Activated naive CD8-positive, alpha-beta T cell treated with anti-CD3 and anti-CD28 coated beads, Interleukin-2, amount 50 U/mL, for 24 hours (primary cell): ENCODE data around the gene PLCH1.

Experiments
- ATAC-seq: fragments of 150-1000 bp; cut with Tn5 transposase; one replicate; pipeline ENCODE4 v1.10.0; 2021
- DNase-seq: peaks from one replicate; pipeline ENCODE4 v3.0.0; 2021
- H3K27ac Mint-ChIP-seq: one replicate; pipeline ENCODE4 v1.8.0; 2021; ENCODE audit warnings: mild to moderate bottlenecking, mixed read lengths
- H3K27me3 Mint-ChIP-seq: one replicate; pipeline ENCODE4 v1.8.0; 2021; ENCODE audit warnings: mixed read lengths
- H3K36me3 Mint-ChIP-seq: one replicate; pipeline ENCODE4 v1.8.0; 2021; ENCODE audit warnings: low read depth, mixed read lengths
- H3K4me1 Mint-ChIP-seq: one replicate; pipeline ENCODE4 v1.8.0; 2021; ENCODE audit warnings: mixed read lengths
- H3K4me3 Mint-ChIP-seq: one replicate; pipeline ENCODE4 v1.8.0; 2021; ENCODE audit warnings: mild to moderate bottlenecking, moderate library complexity, mixed read lengths
- H3K9me3 Mint-ChIP-seq: one replicate; pipeline ENCODE4 v1.8.0; 2021; ENCODE audit warnings: mixed read lengths

PLCH1 gene

DNA sequence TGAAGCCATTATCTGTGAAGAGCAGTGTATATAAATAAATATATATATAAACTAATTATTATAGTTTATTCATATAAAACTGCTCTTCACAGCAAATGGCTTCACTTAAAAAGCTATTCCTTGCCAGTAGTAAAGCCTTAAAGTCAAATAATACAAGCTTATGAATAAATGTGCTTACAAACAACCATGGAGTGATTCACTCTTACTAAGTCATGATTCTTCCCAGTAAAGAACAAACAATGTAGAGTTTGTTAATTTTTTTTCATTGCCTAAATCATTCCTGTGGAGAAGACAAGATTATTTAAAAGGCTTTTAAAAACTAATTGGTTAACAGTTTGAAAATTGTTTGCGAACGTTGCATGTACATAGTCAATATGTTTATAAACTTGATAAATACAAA, 140.7 kb downstream of the PLCH1 start:
- Mint-ChIP-seq H3K27me3 (peaks cover 1% of the 10 kb centered on the region), H3K9me3 (peaks cover 4% of the 10 kb centered on the region)
- ATAC-seq: no peak

DNA sequence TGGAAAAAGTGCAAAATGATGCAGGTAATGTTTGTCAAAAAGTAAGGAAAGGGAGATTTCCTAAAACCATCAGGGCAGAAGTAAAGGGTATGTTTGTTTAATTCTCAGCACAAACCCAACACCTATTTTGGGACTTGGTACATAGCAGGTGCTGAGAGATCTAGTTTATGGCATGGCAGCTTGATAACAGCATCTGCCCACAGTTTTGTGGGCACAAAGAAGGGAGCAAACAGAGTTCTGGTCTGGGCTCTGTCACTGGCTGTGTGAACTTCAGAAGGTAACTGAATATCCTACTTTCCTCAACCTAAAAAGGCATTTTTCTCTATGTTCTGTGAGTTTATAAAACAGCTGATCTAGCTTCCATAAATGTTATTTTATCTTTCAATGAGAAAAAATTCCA, 141.6 kb downstream of the PLCH1 start:
- Mint-ChIP-seq H3K27ac (no peak overlapping the region), H3K4me1 (no peaks in the 10 kb centered on the region), H3K4me3 (no peak overlapping the region), H3K9me3 (no peaks in the 10 kb centered on the region), H3K36me3 (no peaks in the 10 kb centered on the region), H3K27me3 (peaks cover 1% of the 10 kb centered on the region)
- no peak for ATAC-seq
- DNase-seq: no peak

More for the DNA sequence above, 140.7 kb downstream of the PLCH1 start:
- Mint-ChIP-seq H3K27ac (no peak overlapping the region), H3K4me1 (no peaks in the 10 kb centered on the region), H3K4me3 (no peak overlapping the region), H3K36me3 (no peaks in the 10 kb centered on the region)
- DNase-seq: no peak

DNA sequence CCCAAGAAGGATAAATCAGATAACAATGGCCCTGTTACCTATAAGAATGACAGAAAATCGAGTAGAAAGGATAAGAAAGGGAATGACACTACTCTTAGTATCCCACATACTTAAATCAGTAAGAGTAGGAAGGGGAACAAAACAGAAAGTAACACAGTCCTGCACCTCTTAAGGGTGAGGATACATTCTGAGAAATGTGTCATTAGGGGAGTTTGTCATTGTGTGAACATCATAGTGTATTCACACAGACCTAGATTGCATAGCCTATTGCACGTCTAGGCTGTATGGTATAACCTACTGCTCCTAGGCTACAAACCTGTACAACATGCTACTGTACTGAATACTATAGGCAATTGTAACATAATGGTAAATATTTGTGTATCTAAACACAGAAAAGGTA, 142.6 kb downstream of the PLCH1 start:
- Mint-ChIP-seq H3K4me3 (no peak overlapping the region), H3K27ac (no peak overlapping the region), H3K27me3 (peaks cover 1% of the 10 kb centered on the region), H3K36me3 (no peaks in the 10 kb centered on the region), H3K4me1 (no peaks in the 10 kb centered on the region), H3K9me3 (no peaks in the 10 kb centered on the region)
- peak; percentile 49 for ATAC-seq
- no peak for DNase-seq

DNA sequence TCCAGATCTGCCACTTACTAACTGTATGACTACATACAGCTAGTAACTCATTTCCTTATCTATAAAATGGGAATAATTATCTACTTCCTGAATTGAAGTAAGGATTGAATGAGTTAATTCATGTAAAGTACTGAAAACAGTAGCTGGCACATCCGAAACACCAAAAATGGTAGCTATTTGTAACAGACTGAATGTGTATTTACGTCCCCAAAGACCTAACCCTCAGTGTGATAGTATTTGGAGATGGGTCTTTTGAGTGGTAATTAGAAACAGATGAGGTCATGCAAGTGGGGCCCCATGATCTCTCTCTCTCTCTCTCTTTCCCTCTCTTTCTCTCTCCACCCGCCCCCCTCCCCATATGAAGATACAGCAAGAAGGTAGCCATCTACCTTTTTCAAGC, 146.2 kb downstream of the PLCH1 start:
- ATAC-seq (no peak), DNase-seq (no peak)
- H3K36me3 Mint-ChIP-seq: no peaks in the 10 kb centered on the region
- H3K4me1 Mint-ChIP-seq: no peaks in the 10 kb centered on the region
- H3K4me3 Mint-ChIP-seq: no peak overlapping the region
- H3K27ac Mint-ChIP-seq: no peak overlapping the region
- no peaks in the 10 kb centered on the region for H3K27me3 Mint-ChIP-seq
- H3K9me3 Mint-ChIP-seq: no peaks in the 10 kb centered on the region

DNA sequence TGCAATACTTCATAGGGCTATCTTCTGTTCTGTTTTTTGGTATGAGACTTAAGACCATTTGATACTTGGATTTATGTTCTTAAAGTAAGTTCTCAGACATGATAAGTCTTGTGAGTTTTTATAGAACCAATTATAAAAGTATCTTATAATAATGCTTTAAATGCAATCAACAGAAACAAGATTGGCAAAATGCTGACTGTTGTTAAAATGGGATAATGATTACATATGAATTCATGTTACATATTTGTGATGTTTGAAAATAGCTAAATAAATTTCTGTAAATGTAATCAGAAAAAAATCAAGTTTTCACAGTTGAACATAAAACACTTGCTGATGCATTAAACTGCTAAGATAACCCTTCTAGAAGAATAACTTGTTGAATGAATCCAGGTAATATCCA, 148.3 kb downstream of the PLCH1 start:
- no peak for ATAC-seq
- no peaks in the 10 kb centered on the region for H3K4me1 Mint-ChIP-seq
- H3K36me3 Mint-ChIP-seq: no peaks in the 10 kb centered on the region
- no peak overlapping the region for H3K4me3 Mint-ChIP-seq
- DNase-seq: no peak
- H3K27me3 Mint-ChIP-seq: no peaks in the 10 kb centered on the region
- no peaks in the 10 kb centered on the region for H3K9me3 Mint-ChIP-seq
- no peak overlapping the region for H3K27ac Mint-ChIP-seq

DNA sequence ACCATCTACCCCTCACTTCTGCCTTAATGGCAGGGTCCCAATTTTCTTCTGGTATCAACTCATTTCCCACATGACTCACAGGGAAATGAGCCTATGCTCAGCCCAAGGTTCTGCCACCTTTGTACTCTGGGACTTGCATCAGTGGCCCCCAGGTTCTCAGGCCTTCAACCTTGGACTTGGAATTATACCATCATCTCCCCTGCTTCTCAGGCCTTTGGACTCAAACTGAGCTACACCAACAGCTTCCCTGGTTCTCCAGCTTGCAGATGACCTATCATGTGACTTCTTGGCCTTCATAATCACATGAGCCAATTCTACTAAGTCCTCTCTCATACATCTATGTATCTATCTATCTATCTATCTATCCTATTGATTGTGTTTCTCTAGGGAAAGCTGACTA, 149.5 kb downstream of the PLCH1 start:
- DNase-seq: no peak

DNA sequence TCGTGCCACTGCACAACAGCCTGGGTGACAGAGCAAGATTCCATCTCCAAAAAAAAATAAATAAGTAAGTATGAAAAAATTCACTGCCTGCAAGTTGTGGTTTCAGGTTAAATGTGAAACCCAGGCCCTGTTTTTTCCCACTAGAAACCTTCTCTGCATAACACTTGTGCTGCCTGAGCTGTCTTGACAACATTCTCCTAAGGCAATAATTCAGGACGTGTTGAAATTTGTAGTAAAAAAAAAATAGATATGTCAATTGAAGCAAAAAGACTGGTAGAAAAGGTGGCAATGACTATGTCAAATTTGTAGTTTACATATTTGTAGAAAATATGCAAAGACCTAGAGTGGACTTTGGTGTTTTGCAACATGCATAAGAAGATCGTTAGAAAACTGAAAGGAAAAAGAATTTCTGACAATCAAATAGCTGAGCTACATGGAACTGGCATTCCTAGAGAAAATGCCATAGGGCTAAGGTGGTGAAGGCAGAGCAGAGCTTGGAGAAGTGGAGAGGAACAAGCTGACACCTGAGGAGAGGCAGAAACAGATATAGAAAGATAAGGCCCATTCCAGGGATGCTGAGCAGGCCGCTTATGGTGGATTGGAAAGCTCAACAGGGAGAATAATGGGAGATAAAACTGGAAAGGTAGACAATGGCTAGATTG, 150.2 kb downstream of the PLCH1 start:
- H3K27ac Mint-ChIP-seq: no peak overlapping the region

More for the DNA sequence above, 149.5 kb downstream of the PLCH1 start:
- no peaks in the 10 kb centered on the region for H3K4me1 Mint-ChIP-seq
- no peaks in the 10 kb centered on the region for H3K36me3 Mint-ChIP-seq
- no peaks in the 10 kb centered on the region for H3K27me3 Mint-ChIP-seq
- no peaks in the 10 kb centered on the region for H3K9me3 Mint-ChIP-seq
- no peak overlapping the region for H3K4me3 Mint-ChIP-seq
- ATAC-seq: no peak
- no peak overlapping the region for H3K27ac Mint-ChIP-seq

DNA sequence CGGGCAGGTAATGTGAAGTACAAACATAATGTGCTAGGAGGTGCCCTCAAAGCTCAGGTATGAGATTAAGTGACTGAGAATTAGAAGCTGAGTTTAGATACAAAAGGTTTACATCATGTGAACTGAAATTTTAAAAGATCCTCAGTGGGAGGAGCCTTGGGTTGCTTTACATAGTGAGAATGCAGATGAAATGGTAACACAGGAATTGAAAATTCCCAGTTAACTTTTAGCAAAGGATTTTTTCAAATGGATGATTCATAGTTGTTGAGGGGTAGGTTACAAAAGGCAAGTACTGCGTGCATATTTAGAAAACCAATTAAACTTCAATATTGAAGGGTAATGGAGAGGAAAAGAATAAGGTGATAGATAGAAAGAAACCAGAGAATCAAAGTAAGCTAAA, 157.3 kb downstream of the PLCH1 start:
- Mint-ChIP-seq H3K9me3 (no peaks in the 10 kb centered on the region), H3K27ac (no peak overlapping the region), H3K4me3 (no peak overlapping the region), H3K4me1 (no peaks in the 10 kb centered on the region), H3K36me3 (no peaks in the 10 kb centered on the region), H3K27me3 (no peaks in the 10 kb centered on the region)
- DNase-seq (no peak), ATAC-seq (no peak)

More for the DNA sequence above, 150.2 kb downstream of the PLCH1 start:
- no peaks in the 10 kb centered on the region for H3K27me3 Mint-ChIP-seq
- H3K9me3 Mint-ChIP-seq: no peaks in the 10 kb centered on the region
- DNase-seq (no peak), ATAC-seq (no peak)
- H3K36me3 Mint-ChIP-seq: no peaks in the 10 kb centered on the region
- no peak overlapping the region for H3K4me3 Mint-ChIP-seq
- H3K4me1 Mint-ChIP-seq: no peaks in the 10 kb centered on the region

DNA sequence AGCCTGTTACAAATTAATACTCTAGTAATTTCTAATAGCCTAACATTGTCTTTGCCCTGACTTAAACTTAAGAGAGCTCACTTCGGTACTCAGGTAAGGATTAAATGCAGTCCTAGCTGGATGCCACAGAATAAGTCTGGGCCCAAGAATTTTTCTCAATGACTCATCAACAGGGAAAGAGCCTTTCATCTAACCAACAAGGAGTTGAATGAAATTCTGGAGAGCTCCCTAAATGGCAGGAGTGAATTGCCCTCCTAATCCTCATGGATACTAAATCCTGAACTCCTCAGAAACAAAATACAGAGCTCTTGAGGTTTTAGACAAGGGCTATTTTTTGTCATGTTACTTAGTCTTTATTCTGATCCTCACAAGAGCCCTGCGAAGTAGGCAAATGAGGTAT, 159.5 kb downstream of the PLCH1 start:
- peaks cover 2% of the 10 kb centered on the region for H3K27me3 Mint-ChIP-seq
- H3K4me1 Mint-ChIP-seq: peaks cover 4% of the 10 kb centered on the region
- ATAC-seq: no peak
- no peak for DNase-seq
- no peak overlapping the region for H3K27ac Mint-ChIP-seq
- H3K4me3 Mint-ChIP-seq: no peak overlapping the region
- no peaks in the 10 kb centered on the region for H3K36me3 Mint-ChIP-seq
- H3K9me3 Mint-ChIP-seq: no peaks in the 10 kb centered on the region

DNA sequence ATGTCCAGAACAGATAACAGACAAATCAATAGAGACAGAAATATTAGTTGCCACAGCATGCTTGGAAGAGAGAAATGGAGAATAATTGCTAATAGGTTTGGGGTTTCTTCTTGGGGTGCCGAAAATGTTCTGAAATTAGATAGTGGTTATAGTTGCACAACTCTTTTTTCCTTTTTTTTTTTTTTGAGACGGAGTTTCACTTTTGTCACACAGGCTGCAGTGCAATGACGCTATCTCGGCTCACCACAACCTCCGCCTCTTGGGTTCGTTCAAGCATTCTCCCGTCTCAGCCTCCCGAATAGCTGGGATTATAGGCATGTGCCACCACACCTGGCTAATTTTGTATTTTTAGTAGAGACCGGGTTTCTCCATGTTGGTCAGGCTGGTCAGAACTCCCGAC, 163.3 kb downstream of the PLCH1 start:
- no peak for ATAC-seq
- Mint-ChIP-seq H3K4me1 (peaks cover 4% of the 10 kb centered on the region), H3K27ac (no peak overlapping the region), H3K9me3 (no peaks in the 10 kb centered on the region), H3K36me3 (no peaks in the 10 kb centered on the region), H3K4me3 (no peak overlapping the region), H3K27me3 (peaks cover 4% of the 10 kb centered on the region)
- no peak for DNase-seq

DNA sequence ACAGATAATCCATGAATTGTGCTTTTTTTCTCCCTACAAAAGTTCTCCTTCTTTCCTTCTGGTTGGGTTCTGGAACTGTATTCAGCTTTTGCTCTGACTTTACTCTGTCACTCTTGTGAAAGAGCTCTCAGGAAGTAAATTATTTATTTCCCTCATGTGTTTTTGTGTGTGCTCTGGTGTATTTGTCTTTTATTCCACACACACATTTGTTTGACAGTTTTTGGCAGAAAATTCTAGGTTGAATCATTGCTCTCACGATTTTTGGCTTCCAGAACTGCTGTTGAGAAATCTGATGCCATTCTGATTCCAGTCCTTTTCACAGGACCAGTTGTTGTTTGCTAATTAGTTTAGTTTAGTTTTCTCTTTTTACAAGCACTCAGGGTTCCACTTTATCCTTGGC, 172.8 kb downstream of the PLCH1 start:
- Mint-ChIP-seq H3K36me3 (no peaks in the 10 kb centered on the region), H3K27ac (no peak overlapping the region), H3K4me1 (no peaks in the 10 kb centered on the region), H3K27me3 (no peaks in the 10 kb centered on the region), H3K9me3 (no peaks in the 10 kb centered on the region), H3K4me3 (no peak overlapping the region)
- DNase-seq (no peak), ATAC-seq (no peak)

DNA sequence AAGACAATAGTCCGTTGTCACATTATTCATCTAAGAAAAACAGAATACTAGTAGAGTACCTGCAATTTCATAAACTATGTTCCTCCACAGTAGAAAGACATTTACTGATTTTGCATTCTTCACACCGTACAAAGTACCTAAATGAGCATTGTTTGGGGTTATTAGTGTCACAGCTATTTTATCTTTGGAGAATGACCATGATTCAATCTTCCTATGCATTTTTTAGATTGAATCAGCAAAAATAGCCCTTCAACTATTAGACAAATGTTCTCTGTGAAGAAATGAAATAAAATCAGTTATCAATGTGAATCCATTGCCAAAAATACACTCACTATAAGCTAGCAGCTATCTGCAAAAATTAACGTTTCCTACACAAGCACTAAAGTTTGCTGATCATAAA, 176.6 kb downstream of the PLCH1 start:
- DNase-seq (no peak), ATAC-seq (no peak)
- no peaks in the 10 kb centered on the region for H3K27me3 Mint-ChIP-seq
- no peak overlapping the region for H3K27ac Mint-ChIP-seq
- H3K4me1 Mint-ChIP-seq: no peaks in the 10 kb centered on the region
- no peaks in the 10 kb centered on the region for H3K9me3 Mint-ChIP-seq
- H3K4me3 Mint-ChIP-seq: no peak overlapping the region
- no peaks in the 10 kb centered on the region for H3K36me3 Mint-ChIP-seq

DNA sequence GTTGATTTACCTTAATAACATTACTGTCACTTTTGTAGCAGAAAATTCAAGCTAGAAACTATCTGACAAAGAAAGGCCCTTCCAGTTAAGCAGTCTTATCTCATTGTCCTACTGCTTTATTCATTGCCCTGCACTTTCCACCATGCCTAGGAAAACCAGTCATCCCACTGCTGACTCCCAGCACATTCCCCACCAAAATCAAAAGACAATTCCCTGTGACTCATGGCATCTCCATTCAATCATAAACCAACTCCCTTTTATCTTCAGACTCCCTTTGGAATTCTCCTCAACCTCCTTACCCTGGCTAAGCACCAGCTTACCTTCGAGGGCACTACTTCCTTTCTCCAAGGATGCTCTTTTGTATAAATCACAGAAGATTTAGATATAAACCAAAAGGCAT, 184.3 kb downstream of the PLCH1 start:
- DNase-seq (no peak), ATAC-seq (no peak)
- H3K4me3 Mint-ChIP-seq: no peak overlapping the region
- no peaks in the 10 kb centered on the region for H3K9me3 Mint-ChIP-seq
- H3K36me3 Mint-ChIP-seq: no peaks in the 10 kb centered on the region
- H3K27ac Mint-ChIP-seq: no peak overlapping the region
- peaks cover under 1% of the 10 kb centered on the region for H3K4me1 Mint-ChIP-seq
- no peaks in the 10 kb centered on the region for H3K27me3 Mint-ChIP-seq

DNA sequence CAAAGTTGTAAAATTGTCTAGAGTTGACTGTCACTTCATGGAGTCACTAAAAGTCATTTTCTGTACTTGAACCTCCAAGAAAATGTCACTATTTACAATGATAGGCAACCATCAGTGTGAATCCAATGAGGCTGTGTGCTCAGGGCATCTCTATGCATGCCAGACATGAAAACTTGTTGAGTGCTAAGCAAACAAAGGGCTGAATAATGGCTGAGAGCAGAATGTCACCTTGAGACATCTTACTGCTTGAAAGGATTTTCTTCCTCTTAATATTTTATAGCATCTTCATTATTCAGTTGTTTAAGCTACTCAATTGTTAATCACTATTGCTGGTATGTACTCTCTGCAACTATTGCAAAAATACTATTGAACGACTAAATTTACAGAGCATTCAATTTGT, 184.7 kb downstream of the PLCH1 start:
- DNase-seq: no peak
- ATAC-seq: no peak
- H3K9me3 Mint-ChIP-seq: no peaks in the 10 kb centered on the region
- peaks cover 6% of the 10 kb centered on the region for H3K4me1 Mint-ChIP-seq
- H3K27me3 Mint-ChIP-seq: no peaks in the 10 kb centered on the region
- no peak overlapping the region for H3K4me3 Mint-ChIP-seq
- no peak overlapping the region for H3K27ac Mint-ChIP-seq
- H3K36me3 Mint-ChIP-seq: no peaks in the 10 kb centered on the region

DNA sequence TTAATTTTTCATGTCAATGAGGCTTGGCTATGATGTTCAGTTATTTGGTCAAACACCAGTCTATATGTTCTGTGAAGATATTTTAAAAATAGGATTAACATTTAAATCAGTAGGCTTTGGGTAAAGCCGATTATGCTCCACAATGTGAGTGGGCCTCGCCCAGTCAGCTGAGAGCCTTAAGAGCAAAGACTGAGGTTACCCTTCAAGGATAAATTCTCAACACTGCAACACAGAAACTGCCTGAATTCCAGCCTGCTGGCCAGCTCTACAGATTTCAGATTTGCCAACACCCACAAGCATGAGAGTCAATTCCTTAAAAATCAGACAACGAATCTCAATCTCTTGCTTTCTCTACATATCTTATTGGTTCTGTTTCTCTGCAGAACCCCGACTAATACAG, 188.3 kb downstream of the PLCH1 start:
- ATAC-seq (no peak), DNase-seq (no peak)
- H3K9me3 Mint-ChIP-seq: no peaks in the 10 kb centered on the region
- H3K27ac Mint-ChIP-seq: no peak overlapping the region
- H3K27me3 Mint-ChIP-seq: no peaks in the 10 kb centered on the region
- H3K4me3 Mint-ChIP-seq: no peak overlapping the region
- H3K4me1 Mint-ChIP-seq: peaks cover 25% of the 10 kb centered on the region
- no peaks in the 10 kb centered on the region for H3K36me3 Mint-ChIP-seq

DNA sequence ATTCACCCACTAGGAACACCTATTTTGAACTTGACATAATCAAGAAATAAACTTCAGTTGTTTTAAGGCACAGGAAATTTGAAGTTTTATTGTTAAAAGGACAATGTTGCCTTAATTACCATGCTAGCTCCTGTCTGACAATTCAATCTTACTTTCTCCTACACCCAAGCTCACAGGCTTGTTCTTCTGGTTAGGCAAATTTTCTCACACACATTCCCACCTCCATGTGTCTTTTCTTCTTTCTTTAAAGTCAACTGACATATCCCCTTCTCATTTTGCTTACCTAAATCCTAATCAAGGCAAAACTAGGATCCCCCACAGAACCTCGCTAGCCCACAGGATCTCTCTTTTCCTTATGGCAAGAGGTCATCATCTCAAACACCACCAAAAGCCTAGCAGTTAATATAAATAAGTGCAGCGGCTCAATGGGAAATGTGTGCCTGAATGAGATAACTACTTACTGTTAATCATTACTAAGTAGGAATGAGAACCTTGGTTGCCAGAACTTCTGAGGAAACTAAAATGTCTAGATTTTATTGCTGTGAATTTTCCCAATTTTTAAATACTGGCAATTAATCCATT, 189.3 kb downstream of the PLCH1 start:
- Mint-ChIP-seq H3K9me3 (no peaks in the 10 kb centered on the region), H3K27me3 (no peaks in the 10 kb centered on the region), H3K36me3 (no peaks in the 10 kb centered on the region), H3K4me1 (peaks cover 25% of the 10 kb centered on the region), H3K4me3 (no peak overlapping the region), H3K27ac (no peak overlapping the region)
- ATAC-seq: no peak
- DNase-seq: no peak
